GM12878 (cell line): ENCODE results near the gene SLC34A1. TPM values are rescaled to one million over a fixed set of nuclear protein-coding genes. Genes with fewer than 3 reads are reported as not detected.

Source experiments
- ATAC-seq: fragments of 200-7000 bp; cut with Tn5 transposase; 3 replicates; pipeline ENCODE4 v1.9.1; 2020; ENCODE audit warnings: mild to moderate bottlenecking, moderate library complexity
- BruUV-seq: library from RNA; stranded (reverse); fragments of 400-500 nt; replicated peaks from 2 replicates; lab custom pipeline; 2021; lab: Mats Ljungman, UMichigan
- CTCF ChIA-PET: fragments of 300-600 bp; sonication (Branson Sonifier 250); formaldehyde crosslinking; extraction: SDS; loops from one replicate; lab custom pipeline; 2021; ENCODE audit warnings: inconsistent platforms; lab: Yijun Ruan, JAX
- POLR2A ChIA-PET: fragments of 350-600 bp; formaldehyde crosslinking; extraction: SDS; loops from one replicate; lab custom pipeline; 2021; ENCODE audit warnings: inconsistent platforms; lab: Charles Lee
- RAD21 ChIA-PET: fragments of 300-600 bp; sonication (Branson Sonifier 250); formaldehyde crosslinking; loops from one replicate; lab custom pipeline; 2023; ENCODE audit warnings: antibody characterized with exemption; ENCODE audit not compliant: unreplicated experiment; lab: Charles Lee
- SMC1A ChIA-PET: fragments of 300-600 bp; sonication (Branson Sonifier 250); formaldehyde crosslinking; loops from one replicate; lab custom pipeline; 2023; ENCODE audit not compliant: unreplicated experiment, uncharacterized antibody; lab: Charles Lee
- DNase-seq: peaks from one replicate; pipeline ENCODE4 v3.0.0-alpha.2; 2011; ENCODE audit warnings: low read depth, low spot score
- FAIRE-seq: peaks from 3 replicates; lab custom pipeline; 2011; peaks lifted over from hg19 to GRCh38; lab: Jason Lieb, UNC
- H2AFZ ChIP-seq: 2 replicates; pipeline ENCODE4 v1.6.0; 2011; ENCODE audit warnings: low read depth, low read length, control low read depth; ENCODE audit not compliant: control insufficient read depth
- H3K27ac ChIP-seq: 2 replicates; pipeline ENCODE4 v1.5.1; 2011; ENCODE audit warnings: control low read depth; ENCODE audit not compliant: control insufficient read depth, insufficient read depth
- H3K27me3 ChIP-seq, 2 experiments: replicated peaks in 1 of 2; 2 replicates each; pipeline versions ENCODE4 v1.6.0 to v1.6.1; 2011; ENCODE audit warnings: low read length in 1 of 2; ENCODE audit not compliant: control insufficient read depth in 2 of 2, insufficient read depth in 2 of 2
- H3K36me3 ChIP-seq, 2 experiments: 2 replicates each; pipeline ENCODE4 v1.5.1; 2011; ENCODE audit warnings: low read length in 1 of 2; ENCODE audit not compliant: control insufficient read depth in 2 of 2, insufficient read depth in 2 of 2
- H3K4me1 ChIP-seq: 2 replicates; pipeline ENCODE4 v1.6.1; 2011; ENCODE audit warnings: mild to moderate bottlenecking, low read length, moderate library complexity, mixed read lengths; ENCODE audit not compliant: control insufficient read depth, insufficient read depth
- H3K4me2 ChIP-seq: 2 replicates; pipeline ENCODE4 v1.6.0; 2011; ENCODE audit warnings: control low read depth; ENCODE audit not compliant: control insufficient read depth, insufficient read depth
- H3K4me3 ChIP-seq: fragments of 200-600 bp; sonication (generic); 2 replicates; pipeline ENCODE4 v1.5.1; 2016
- H3K79me2 ChIP-seq: 2 replicates; pipeline ENCODE4 v1.6.0; 2011; ENCODE audit warnings: low read length; ENCODE audit not compliant: control insufficient read depth, insufficient read depth
- H3K9ac ChIP-seq: 2 replicates; pipeline ENCODE4 v1.8.0; 2011; ENCODE audit warnings: low read length, control low read depth, mixed read lengths; ENCODE audit not compliant: control insufficient read depth, insufficient read depth
- H3K9me3 ChIP-seq: replicated peaks from 3 replicates; pipeline ENCODE4 v1.5.1; 2011; ENCODE audit warnings: mild to moderate bottlenecking, low read length; ENCODE audit not compliant: control insufficient read depth, insufficient read depth
- H4K20me1 ChIP-seq: 2 replicates; pipeline ENCODE4 v1.6.0; 2011; ENCODE audit not compliant: control insufficient read depth, insufficient read depth
- E4F1 ChIP-seq: fragments of 450-650 bp; IDR thresholded peaks from 2 replicates; pipeline ENCODE4 v1.6.1; 2018; ENCODE audit warnings: borderline replicate concordance, mild to moderate bottlenecking; ENCODE audit not compliant: partially characterized antibody
- MTA3 ChIP-seq: IDR thresholded peaks from 2 replicates; pipeline ENCODE4 v1.6.1; 2012; ENCODE audit warnings: low read length, inconsistent platforms, borderline replicate concordance
- SIX5 ChIP-seq: IDR thresholded peaks from 2 replicates; pipeline ENCODE4 v1.6.1; 2011; ENCODE audit warnings: mild to moderate bottlenecking, low read depth, low read length, moderate library complexity; ENCODE audit not compliant: severe bottlenecking
- SMAD1 ChIP-seq: fragments of 450-650 bp; IDR thresholded peaks from 2 replicates; pipeline ENCODE4 v1.6.1; 2018; ENCODE audit warnings: mild to moderate bottlenecking, low read depth; ENCODE audit not compliant: partially characterized antibody
- TCF12 ChIP-seq: IDR thresholded peaks from 2 replicates; pipeline ENCODE4 v1.6.1; 2011; ENCODE audit warnings: low read depth, mild to moderate bottlenecking, low read length
- WGBS: methylation state at CpG from one replicate; pipeline ENCODE4 v1.1.6; 2016; ENCODE audit warnings: low lambda C conversion rate; ENCODE audit not compliant: insufficient replicate concordance, insufficient coverage; ENCODE audit errors: missing lambda C conversion rate; 5-methylcytosine and 5-hydroxymethylcytosine counted together
- in situ Hi-C: fragments of 300-500 bp; cut with MboI; formaldehyde crosslinking; loops from 9 replicates; pipeline ENCODE4 v1.14.3; 2018; ENCODE audit warnings: mixed read lengths
- intact Hi-C: fragments of 100-400 bp; cut with micrococcal nuclease; formaldehyde crosslinking; loops from one replicate; pipeline ENCODE4 v1.14.2; 2022; ENCODE audit not compliant: unreplicated experiment
- polyA plus RNA-seq, 11 experiments: library from polyadenylated mRNA; depleted of rRNA in 4 of 11; unstranded in 6 of 11; stranded (reverse) in 5 of 11; fragments of >200 nt; fragmentation: Nextera tagmentation in 4 of 11; fragmentation: Illumina TruSeq in 1 of 11; extraction: Ambion mirVana in 4 of 11; extraction: Trizol in 1 of 11; gene quantifications; 1 replicate in 1 of 11; 2 replicates in 10 of 11; pipeline versions ENCODE4 v1.2.1 to v1.2.3, GENCODE V29; 2011 to 2016; ENCODE audit warnings: inconsistent platforms in 2 of 11, missing spikeins in 2 of 11, low read depth in 1 of 11
- total RNA-seq, 4 experiments: library from RNA; depleted of rRNA in 3 of 4; stranded (reverse); fragments of >200 nt in 3 of 4; fragmentation: Illumina TruSeq in 1 of 4; extraction: Trizol in 1 of 4; gene quantifications; 2 replicates each; pipeline versions ENCODE4 v1.2.1 to v1.2.3, GENCODE V29; 2013 to 2021

SLC34A1 gene
- total and polyA plus RNA-seq, 10 of the 15 experiments (the other 5 are each of a cell fraction or from before 2014, with no cell fraction given) = 0.03 to 0.14 (median 0.09) TPM; not detected in 2

- TF ChIP-seq SMAD1 = no peak
These were observed 3.2 kb downstream of the SLC34A1 start (continued) for GRCh38 chr5:177387405-177387804.

- no peak overlapping the region for H3K4me3 ChIP-seq
- H3K36me3 ChIP-seq = no peaks in the 10 kb centered on the region
- no peak for FAIRE-seq
- in situ Hi-C loops (loop anchor here (25.0 kb wide), 1 partner anchor 1351 kb away; no protein-coding TSS in a partner anchor), intact Hi-C loops (no loop called here)
- ChIA-PET CTCF (interaction anchor here (1.0 to 8.4 kb wide), 20 partner anchors 10 to 274 kb away, joined by 4 to 240 read pairs (median 32); partner anchors contain the start of genes DOK3, F12, GRK6 and LMAN2), RAD21 (interaction anchor here (1.1 to 6.2 kb wide), 17 partner anchors 10 to 275 kb away, joined by 3 to 120 read pairs (median 20); partner anchors contain the start of genes LMAN2, PDLIM7 and PFN3), POLR2A (interaction anchor here (1.2 to 6.0 kb wide), 12 partner anchors 10 to 108 kb away, joined by 3 to 56 read pairs (median 14); partner anchors contain the start of genes PDLIM7 and RGS14), SMC1A (interaction anchor here (1.3 to 5.2 kb wide), 15 partner anchors 10 to 113 kb away, joined by 4 to 97 read pairs (median 19); partner anchors contain the start of genes LMAN2, MXD3, PFN3 and RGS14)
- H3K27ac ChIP-seq = peak overlapping the region; percentile 64
- no peak for ATAC-seq
- H4K20me1 ChIP-seq = no peaks in the 10 kb centered on the region
- no peaks in the 10 kb centered on the region for H3K9me3 ChIP-seq
- H3K79me2 ChIP-seq = no peaks in the 10 kb centered on the region
- H3K9ac ChIP-seq = peak overlapping the region; percentile 13; the same call in 1 of the 2 replicates
- H3K4me2 ChIP-seq = peak overlapping the region; percentile 46
- no peaks in the 10 kb centered on the region for H3K27me3 ChIP-seq
- 56% methylated on average over 10 of the region's 10 CpGs for WGBS
- DNase-seq = no peak
- peaks cover 26% of the 10 kb centered on the region for H3K4me1 ChIP-seq
- no peak overlapping the region for H2AFZ ChIP-seq
- no TSS peak for BruUV-seq
- no peak for TF ChIP-seq SIX5
- peak; percentile 27; the same call in 1 of the 2 replicates for TF ChIP-seq MTA3
- TF ChIP-seq E4F1 = no peak
- 0 out of 2 replicates have a peak, but pooled peaks have one; percentile 7 for TF ChIP-seq TCF12
These were observed 4.4 kb downstream of the SLC34A1 start for GRCh38 chr5:177388521-177389052.
